GM10266 (cell line): ENCODE results near the gene FSIP2.

Experiments
- DNase-seq: peaks from one replicate; pipeline ENCODE4 v3.0.0; 2012; ENCODE audit errors: extremely low spot score
- TF ChIP-seq, protein P1 (sequence below): IDR thresholded peaks from 2 replicates; pipeline ENCODE4 v1.5.1; 2012; ENCODE audit warnings: mild to moderate bottlenecking, low read depth; ENCODE audit not compliant: control insufficient read depth, insufficient read depth; ENCODE audit errors: missing control alignments

FSIP2 gene

GRCh38 chr2:185825557-185825956 lies 87.0 kb downstream of the FSIP2 start:
- TF ChIP-seq, protein P1, sequence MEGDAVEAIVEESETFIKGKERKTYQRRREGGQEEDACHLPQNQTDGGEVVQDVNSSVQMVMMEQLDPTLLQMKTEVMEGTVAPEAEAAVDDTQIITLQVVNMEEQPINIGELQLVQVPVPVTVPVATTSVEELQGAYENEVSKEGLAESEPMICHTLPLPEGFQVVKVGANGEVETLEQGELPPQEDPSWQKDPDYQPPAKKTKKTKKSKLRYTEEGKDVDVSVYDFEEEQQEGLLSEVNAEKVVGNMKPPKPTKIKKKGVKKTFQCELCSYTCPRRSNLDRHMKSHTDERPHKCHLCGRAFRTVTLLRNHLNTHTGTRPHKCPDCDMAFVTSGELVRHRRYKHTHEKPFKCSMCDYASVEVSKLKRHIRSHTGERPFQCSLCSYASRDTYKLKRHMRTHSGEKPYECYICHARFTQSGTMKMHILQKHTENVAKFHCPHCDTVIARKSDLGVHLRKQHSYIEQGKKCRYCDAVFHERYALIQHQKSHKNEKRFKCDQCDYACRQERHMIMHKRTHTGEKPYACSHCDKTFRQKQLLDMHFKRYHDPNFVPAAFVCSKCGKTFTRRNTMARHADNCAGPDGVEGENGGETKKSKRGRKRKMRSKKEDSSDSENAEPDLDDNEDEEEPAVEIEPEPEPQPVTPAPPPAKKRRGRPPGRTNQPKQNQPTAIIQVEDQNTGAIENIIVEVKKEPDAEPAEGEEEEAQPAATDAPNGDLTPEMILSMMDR: no peak

GRCh38 chr2:185828326-185828725 lies 89.7 kb downstream of the FSIP2 start:
- DNase-seq: no peak
- TF ChIP-seq, protein P1: no peak

More at GRCh38 chr2:185825557-185825956, 87.0 kb downstream of the FSIP2 start:
- no peak for DNase-seq

DNA sequence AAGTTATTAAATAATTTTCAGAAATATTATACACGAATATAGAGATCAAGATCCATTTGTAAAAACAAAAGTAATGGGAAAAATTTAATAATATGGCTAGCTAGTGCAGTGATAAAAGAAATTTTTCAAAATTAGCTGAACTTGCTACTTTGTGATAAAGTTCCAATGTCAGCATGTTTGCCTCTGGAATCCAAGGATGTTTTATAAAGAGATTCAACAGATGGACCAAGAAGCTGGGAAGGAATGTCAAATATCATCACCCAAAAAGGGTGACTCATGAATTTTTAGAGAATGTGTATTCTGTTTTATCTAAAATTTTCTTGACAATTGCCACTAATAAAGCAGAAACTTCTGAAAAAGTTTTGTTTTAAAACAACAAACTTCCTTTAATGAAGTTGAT lies 95.3 kb downstream of the FSIP2 start:
- no peak for DNase-seq
- TF ChIP-seq, protein P1: no peak

- no peak for DNase-seq
- TF ChIP-seq, protein P1: no peak
Measured at GRCh38 chr2:185835974-185836373, 97.4 kb downstream of the FSIP2 start.

DNA sequence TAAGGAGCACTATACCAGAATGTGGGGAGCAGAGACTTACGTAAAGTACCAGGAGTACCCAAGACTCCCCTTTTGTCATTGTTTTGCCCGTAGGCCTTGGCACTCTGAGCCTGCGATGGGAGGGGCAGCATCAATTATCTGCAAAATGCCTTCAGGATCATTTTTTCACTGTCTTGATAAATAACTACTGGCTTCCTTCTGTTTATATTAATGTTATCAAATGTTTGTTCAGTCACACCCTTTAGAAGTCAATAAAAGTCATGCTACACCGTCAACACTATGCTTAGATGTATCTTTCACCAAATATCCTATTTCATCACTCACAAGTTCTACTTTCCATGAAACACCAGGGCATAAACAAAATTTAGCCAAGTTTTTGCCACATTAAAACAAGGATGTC lies 116.3 kb downstream of the FSIP2 start:
- TF ChIP-seq, protein P1: no peak
- DNase-seq: no peak

DNA sequence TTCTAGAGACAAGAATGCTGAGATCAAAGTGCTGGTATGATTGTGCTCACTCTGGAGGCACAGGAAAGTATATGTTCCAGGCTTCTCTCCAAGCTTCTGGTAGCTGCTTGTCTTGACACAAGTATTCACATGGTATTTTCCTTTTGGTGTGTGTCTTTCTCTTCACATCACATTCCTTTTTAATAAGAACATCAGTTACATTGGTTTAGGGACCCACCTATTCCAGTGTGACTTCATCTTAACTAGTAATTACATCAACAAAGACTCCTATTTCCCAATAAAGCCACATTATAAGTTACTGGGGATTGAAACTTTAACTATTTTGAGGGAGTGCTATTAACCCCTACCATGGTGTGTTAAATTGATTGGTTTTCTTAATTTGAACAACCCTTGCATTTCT lies 119.1 kb downstream of the FSIP2 start:
- TF ChIP-seq, protein P1: no peak
- DNase-seq: no peak

GRCh38 chr2:185859506-185859905 lies 120.9 kb downstream of the FSIP2 start:
- TF ChIP-seq, protein P1: no peak
- no peak for DNase-seq

DNA sequence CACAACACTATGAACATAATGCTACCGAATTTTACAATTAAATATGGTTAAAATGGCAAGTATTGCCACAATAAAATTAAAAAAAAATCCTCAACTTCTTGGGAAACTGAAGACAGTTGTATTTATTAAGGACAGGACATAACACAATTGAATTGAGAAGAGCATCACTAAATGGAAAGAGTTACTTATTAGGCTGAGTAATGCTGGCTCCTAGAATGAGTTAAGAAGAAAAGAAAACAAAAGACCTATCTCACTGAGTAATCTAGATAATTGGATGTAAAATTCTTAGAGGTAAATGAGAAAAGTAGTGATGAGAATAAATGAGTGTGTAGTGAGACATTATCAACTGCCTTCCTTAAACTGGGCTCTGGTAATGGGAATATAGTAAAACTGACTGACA lies 121.7 kb downstream of the FSIP2 start:
- DNase-seq: no peak
- TF ChIP-seq, protein P1: no peak
